Measurements from ENCODE around the gene SKIL.

Gene SKIL

GRCh38 chr3:170420307-170420821 lies 62.8 kb downstream of the SKIL start:
- TF ChIP-seq CTCF (IDR thresholded peaks at IDR 0.05; ENCODE audit: insufficient read depth, low read depth, low read length, missing control alignments): no peak
- no peak overlapping the region for H3K4me3 ChIP-seq (ENCODE audit: low read depth, low read length)
- DNase-seq (ENCODE audit: low read depth): no peak

GRCh38 chr3:170421111-170421641 lies 63.7 kb downstream of the SKIL start:
- DNase-seq (ENCODE audit: low read depth): no peak
- TF ChIP-seq CTCF (IDR thresholded peaks at IDR 0.05; ENCODE audit: insufficient read depth, low read depth, low read length, missing control alignments): no peak
- H3K4me3 ChIP-seq (ENCODE audit: low read depth, low read length): no peak overlapping the region

- no peak overlapping the region for H3K4me3 ChIP-seq (ENCODE audit: low read depth, low read length)
- DNase-seq (ENCODE audit: low read depth): no peak
- no peak for TF ChIP-seq CTCF (IDR thresholded peaks at IDR 0.05; ENCODE audit: insufficient read depth, low read depth, low read length, missing control alignments)
These were observed 64.2 kb downstream of the SKIL start for GRCh38 chr3:170421758-170422157.

- no peak for DNase-seq (ENCODE audit: low read depth)
- H3K4me3 ChIP-seq (ENCODE audit: low read depth, low read length): no peak overlapping the region
- no peak for TF ChIP-seq CTCF (IDR thresholded peaks at IDR 0.05; ENCODE audit: insufficient read depth, low read depth, low read length, missing control alignments)
These were observed 65.6 kb downstream of the SKIL start for GRCh38 chr3:170423001-170423615.

- no peak for TF ChIP-seq CTCF (IDR thresholded peaks at IDR 0.05; ENCODE audit: insufficient read depth, low read depth, low read length, missing control alignments)
- no peak overlapping the region for H3K4me3 ChIP-seq (ENCODE audit: low read depth, low read length)
- DNase-seq (ENCODE audit: low read depth): no peak
These were observed 67.4 kb downstream of the SKIL start for GRCh38 chr3:170424879-170425278.

- H3K4me3 ChIP-seq (ENCODE audit: low read depth, low read length): no peak overlapping the region
- no peak for DNase-seq (ENCODE audit: low read depth)
- TF ChIP-seq CTCF (IDR thresholded peaks at IDR 0.05; ENCODE audit: insufficient read depth, low read depth, low read length, missing control alignments): no peak
These were observed 68.2 kb downstream of the SKIL start for GRCh38 chr3:170425491-170426239.

All from GM12865 (cell line).